ENCODE data around the gene MYL6B. TPM values are rescaled to one million over a fixed set of nuclear protein-coding genes. Genes with fewer than 3 reads are reported as not detected.

Gene MYL6B
- total and polyA plus RNA-seq, 2 donors (not counting 3 experiments of a cell fraction or from before 2014, with no cell fraction given) = 135 to 185 TPM

DNA sequence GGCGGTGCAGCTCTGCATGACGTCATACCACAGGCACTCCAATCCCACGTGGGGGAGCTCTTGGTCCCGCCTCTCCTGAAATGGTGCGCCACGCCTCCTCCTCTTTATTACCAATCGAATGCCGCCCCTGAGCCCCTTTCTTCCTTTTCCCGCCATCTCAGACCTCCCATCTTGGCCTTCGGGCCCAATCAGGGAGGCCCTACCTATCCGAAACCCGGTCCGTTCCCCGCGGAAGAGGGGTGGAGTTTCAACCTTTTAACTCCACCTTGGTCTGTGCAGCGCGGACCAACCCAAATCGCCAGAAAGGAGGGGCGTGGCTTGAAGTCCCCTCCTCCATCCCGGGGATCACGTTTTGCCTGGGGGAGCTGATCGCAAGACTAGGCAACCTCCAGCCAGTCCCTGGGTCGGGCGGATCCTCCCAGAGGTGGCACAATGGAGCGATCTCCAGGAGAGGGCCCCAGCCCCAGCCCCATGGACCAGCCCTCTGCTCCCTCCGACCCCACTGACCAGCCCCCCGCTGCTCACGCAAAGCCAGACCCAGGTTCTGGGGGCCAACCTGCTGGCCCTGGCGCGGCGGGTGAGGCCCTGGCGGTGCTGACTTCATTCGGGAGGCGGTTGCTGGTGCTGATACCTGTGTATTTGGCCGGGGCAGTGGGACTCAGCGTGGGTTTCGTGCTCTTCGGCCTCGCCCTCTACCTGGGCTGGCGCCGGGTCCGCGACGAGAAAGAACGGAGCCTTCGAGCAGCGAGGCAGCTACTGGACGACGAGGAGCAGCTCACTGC lies 24.3 kb upstream of the MYL6B start, which contains the start of gene ESYT1:
Gene ESYT1 (plus strand): TSS at position 380 of the 782 bp plus-strand sequence. CDS start 53 bp downstream, at position 433.
- Histone ChIP-seq H3K36me3 (ENCODE audit: control insufficient read depth in 2 of 2, extremely low read depth in 1 of 2, insufficient read depth in 2 of 2, low read length in 2 of 2) (peaks cover 4 to 22% of the 10 kb centered on the region in 2 experiments), H3K9me1 (replicated peaks; ENCODE audit: control insufficient read depth, extremely low read depth, insufficient read depth, low read length) (no peaks in the 10 kb centered on the region), H3K27me3 (ENCODE audit: control insufficient read depth in 2 of 2, insufficient read depth in 2 of 2, low read length in 2 of 2) (no peaks in the 10 kb centered on the region), H3K4me1 (ENCODE audit: control insufficient read depth, extremely low read depth, insufficient read depth, low read length) (peaks cover 28% of the 10 kb centered on the region), H3K4me3 (replicated peaks in 1 of 3; ENCODE audit: insufficient read depth in 1 of 3, low read depth in 1 of 3, low read length in 3 of 3) (peak within 1 kb of the TSS; percentile 63 to 75 (median 68)), H3K27ac (ENCODE audit: insufficient read depth, low read depth, low read length) (peak within 1 kb of the TSS; percentile 46), H3K9me3 (replicated peaks; ENCODE audit: control insufficient read depth, insufficient read depth, low read length) (no peaks in the 10 kb centered on the region), H3K4me2 (ENCODE audit: insufficient read depth, low read length) (peak within 1 kb of the TSS; percentile 82), H4K20me1 (replicated peaks; ENCODE audit: control insufficient read depth, extremely low read depth, insufficient read depth, low read length) (no peaks in the 10 kb centered on the region), H2AFZ (ENCODE audit: low read depth, low read length) (peak within 1 kb of the TSS; percentile 16), H3K9ac (replicated peaks; ENCODE audit: extremely low read depth, insufficient read depth, low read length) (peak within 1 kb of the TSS; percentile 66), H3K79me2 (ENCODE audit: control insufficient read depth, insufficient read depth, low read length) (peaks cover 19% of the 10 kb centered on the region)
- BruUV-seq (replicated peaks) = TSS peak; percentile 52
- FAIRE-seq (peak; percentile 97), DNase-seq (ENCODE audit: low read depth, low spot score) (peak; percentile 100)
- peak; percentile 45 for TF ChIP-seq POLR2AphosphoS5 (IDR thresholded peaks at IDR 0.05; ENCODE audit: insufficient read depth, low read depth, low read length)
- TF ChIP-seq, protein P1, sequence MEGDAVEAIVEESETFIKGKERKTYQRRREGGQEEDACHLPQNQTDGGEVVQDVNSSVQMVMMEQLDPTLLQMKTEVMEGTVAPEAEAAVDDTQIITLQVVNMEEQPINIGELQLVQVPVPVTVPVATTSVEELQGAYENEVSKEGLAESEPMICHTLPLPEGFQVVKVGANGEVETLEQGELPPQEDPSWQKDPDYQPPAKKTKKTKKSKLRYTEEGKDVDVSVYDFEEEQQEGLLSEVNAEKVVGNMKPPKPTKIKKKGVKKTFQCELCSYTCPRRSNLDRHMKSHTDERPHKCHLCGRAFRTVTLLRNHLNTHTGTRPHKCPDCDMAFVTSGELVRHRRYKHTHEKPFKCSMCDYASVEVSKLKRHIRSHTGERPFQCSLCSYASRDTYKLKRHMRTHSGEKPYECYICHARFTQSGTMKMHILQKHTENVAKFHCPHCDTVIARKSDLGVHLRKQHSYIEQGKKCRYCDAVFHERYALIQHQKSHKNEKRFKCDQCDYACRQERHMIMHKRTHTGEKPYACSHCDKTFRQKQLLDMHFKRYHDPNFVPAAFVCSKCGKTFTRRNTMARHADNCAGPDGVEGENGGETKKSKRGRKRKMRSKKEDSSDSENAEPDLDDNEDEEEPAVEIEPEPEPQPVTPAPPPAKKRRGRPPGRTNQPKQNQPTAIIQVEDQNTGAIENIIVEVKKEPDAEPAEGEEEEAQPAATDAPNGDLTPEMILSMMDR (IDR thresholded peaks at IDR 0.05; ENCODE audit: extremely low read depth in 1 of 2, insufficient read depth in 1 of 2, low read depth in 1 of 2, low read length in 2 of 2) = no peak
- TF ChIP-seq JUN (IDR thresholded peaks at IDR 0.05; ENCODE audit: borderline replicate concordance, insufficient read depth, insufficient read length, low read depth) = peak; percentile 89
- TF ChIP-seq GATA2 (IDR thresholded peaks at IDR 0.05; ENCODE audit: insufficient read depth, insufficient read length, low read depth, low read length) = no peak
- peak; percentile 82 for TF ChIP-seq POLR2A (IDR thresholded peaks at IDR 0.05; ENCODE audit: low read depth, low read length)
- no peak for TF ChIP-seq EZH2 (IDR thresholded peaks at IDR 0.05; ENCODE audit: borderline replicate concordance, low read depth, low read length, severe bottlenecking)
- TF ChIP-seq, protein P2, sequence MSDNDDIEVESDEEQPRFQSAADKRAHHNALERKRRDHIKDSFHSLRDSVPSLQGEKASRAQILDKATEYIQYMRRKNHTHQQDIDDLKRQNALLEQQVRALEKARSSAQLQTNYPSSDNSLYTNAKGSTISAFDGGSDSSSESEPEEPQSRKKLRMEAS (IDR thresholded peaks at IDR 0.05; ENCODE audit: insufficient read depth, insufficient read length) = peak; percentile 77
- POLR2A ChIA-PET = interaction anchor here (0.5 to 2.6 kb wide), 11 partner anchors 9 to 94 kb away, joined by 3 to 38 read pairs (median 5); partner anchors contain the start of genes MYL6, PA2G4, RNF41 and SMARCC2
- intact Hi-C loops (cut with micrococcal nuclease) = loop anchor here (1.0 kb wide), 1 partner anchor 24 kb away; the partner anchor contains the start of gene MYL6B
- dilution Hi-C loops (cut with MboI; ENCODE audit: extremely low pct_ligation_motif_present, low sequenced_read_pairs) = no loop called here
- CTCF ChIA-PET = interaction anchor here (0.6 to 3.1 kb wide), 17 partner anchors 9 to 390 kb away, joined by 3 to 40 read pairs (median 5); partner anchors contain the start of genes MYL6, MYL6B, RNF41 and SMARCC2
